Mesenchymal stem cell (in vitro differentiated cells and primary cell): ENCODE data around the gene CNTNAP2.

Source experiments
- DNase-seq: peaks from one replicate; pipeline ENCODE4 v3.0.0-alpha.2; 2013
- H2AFZ ChIP-seq: one replicate; pipeline ENCODE4 v1.6.1; 2013; ENCODE audit warnings: low read depth, mild to moderate bottlenecking, control low read depth, inconsistent platforms, low read length, moderate library complexity
- H2AK5ac ChIP-seq: 2 replicates; pipeline ENCODE4 v1.6.1; 2013; ENCODE audit warnings: low read length, moderate library complexity, mild to moderate bottlenecking, inconsistent platforms; ENCODE audit not compliant: severe bottlenecking
- H2BK120ac ChIP-seq: one replicate; pipeline ENCODE4 v1.6.1; 2013; ENCODE audit warnings: low read depth, mild to moderate bottlenecking, inconsistent platforms, low read length, moderate library complexity
- H2BK12ac ChIP-seq, 2 experiments: one replicate each; pipeline ENCODE4 v1.6.1; 2013; ENCODE audit warnings: inconsistent platforms in 2 of 2, low read length in 2 of 2, mild to moderate bottlenecking in 2 of 2, moderate library complexity in 2 of 2, control low read depth in 1 of 2
- H2BK15ac ChIP-seq: one replicate; pipeline ENCODE4 v1.6.1; 2013; ENCODE audit warnings: mild to moderate bottlenecking, low read depth, inconsistent platforms; ENCODE audit not compliant: poor library complexity, severe bottlenecking
- H2BK5ac ChIP-seq: 2 replicates; pipeline ENCODE4 v1.6.1; 2013; ENCODE audit warnings: low read depth, mild to moderate bottlenecking, low read length, control low read depth, inconsistent platforms; ENCODE audit not compliant: poor library complexity, severe bottlenecking
- H3K14ac ChIP-seq, 2 experiments: one replicate each; pipeline ENCODE4 v1.6.1; 2013; ENCODE audit warnings: inconsistent platforms in 2 of 2, low read length in 2 of 2, control low read depth in 1 of 2, mild to moderate bottlenecking in 1 of 2, moderate library complexity in 1 of 2
- H3K18ac ChIP-seq, 2 experiments: one replicate each; pipeline ENCODE4 v1.6.1; 2013; ENCODE audit warnings: inconsistent platforms in 2 of 2, low read length in 2 of 2, control low read depth in 1 of 2, low read depth in 1 of 2, mild to moderate bottlenecking in 1 of 2
- H3K23ac ChIP-seq, 2 experiments: one replicate each; pipeline ENCODE4 v1.6.1; 2013; ENCODE audit warnings: inconsistent platforms in 2 of 2, low read length in 2 of 2, mild to moderate bottlenecking in 2 of 2, moderate library complexity in 2 of 2, control low read depth in 1 of 2
- H3K27ac ChIP-seq: 2 replicates; pipeline ENCODE4 v1.5.1; 2013; ENCODE audit warnings: mild to moderate bottlenecking, moderate library complexity, low read length, control low read depth, inconsistent platforms; ENCODE audit not compliant: poor library complexity, severe bottlenecking
- H3K27me3 ChIP-seq, 2 experiments: 2 replicates each; pipeline versions ENCODE4 v1.6.1 to v1.7.0; 2013; ENCODE audit warnings: low read length in 2 of 2, mild to moderate bottlenecking in 2 of 2, moderate library complexity in 2 of 2, control low read depth in 1 of 2, inconsistent platforms in 1 of 2; ENCODE audit not compliant: control insufficient read depth in 1 of 2, insufficient read depth in 1 of 2
- H3K36me3 ChIP-seq, 2 experiments: 2 replicates each; pipeline versions ENCODE4 v1.6.1 to v1.7.0; 2013; ENCODE audit warnings: low read length in 2 of 2, control low read depth in 1 of 2, inconsistent platforms in 1 of 2, low read depth in 1 of 2, mild to moderate bottlenecking in 1 of 2; ENCODE audit not compliant: insufficient read depth in 2 of 2, control insufficient read depth in 1 of 2
- H3K4ac ChIP-seq, 2 experiments: one replicate each; pipeline ENCODE4 v1.6.1; 2013; ENCODE audit warnings: inconsistent platforms in 2 of 2, low read length in 2 of 2, mild to moderate bottlenecking in 2 of 2, moderate library complexity in 2 of 2, control low read depth in 1 of 2, low read depth in 1 of 2
- H3K4me1 ChIP-seq: 2 replicates; pipeline ENCODE4 v1.6.1; 2013; ENCODE audit warnings: low read depth, low read length, control low read depth; ENCODE audit not compliant: control insufficient read depth, insufficient read depth
- H3K4me2 ChIP-seq: 2 replicates; pipeline ENCODE4 v1.6.1; 2013; ENCODE audit warnings: low read length, mild to moderate bottlenecking, inconsistent platforms; ENCODE audit not compliant: poor library complexity, severe bottlenecking
- H3K4me3 ChIP-seq, 2 experiments: 2 replicates each; pipeline versions ENCODE4 v1.5.1 to v1.7.0; 2013; ENCODE audit warnings: low read length in 2 of 2, mild to moderate bottlenecking in 2 of 2, control low read depth in 1 of 2, low read depth in 1 of 2; ENCODE audit not compliant: insufficient read depth in 1 of 2
- H3K79me1 ChIP-seq: replicated peaks from 2 replicates; pipeline ENCODE4 v1.6.1; 2013; ENCODE audit warnings: mild to moderate bottlenecking, control low read depth, low read length, inconsistent platforms; ENCODE audit not compliant: poor library complexity, severe bottlenecking
- H3K9ac ChIP-seq: 2 replicates; pipeline ENCODE4 v1.7.0; 2013; ENCODE audit warnings: mild to moderate bottlenecking, low read length, moderate library complexity
- H3K9me3 ChIP-seq: 2 replicates; pipeline ENCODE4 v1.7.0; 2013; ENCODE audit warnings: mild to moderate bottlenecking, low read length; ENCODE audit not compliant: control insufficient read depth
- H4K8ac ChIP-seq: one replicate; pipeline ENCODE4 v1.6.1; 2013; ENCODE audit warnings: inconsistent platforms, mild to moderate bottlenecking, low read length, moderate library complexity
- H4K91ac ChIP-seq: one replicate; pipeline ENCODE4 v1.6.1; 2013; ENCODE audit warnings: mild to moderate bottlenecking, low read length, inconsistent platforms
- WGBS: methylation state at CpG from one replicate; pipeline ENCODE4 v1.1.7; 2013; ENCODE audit warnings: mixed read lengths; 5-methylcytosine and 5-hydroxymethylcytosine counted together

The CNTNAP2 gene

GRCh38 chr7:147251751-147252325, 1135.2 kb downstream of the CNTNAP2 start:
- H3K4me3 ChIP-seq: no peak overlapping the region
- H3K27me3 ChIP-seq: no peaks in the 10 kb centered on the region
- 61% methylated on average over 1 of the region's 1 CpG for WGBS
- no peak overlapping the region for H3K4ac ChIP-seq
- no peak overlapping the region for H3K9ac ChIP-seq
- H3K36me3 ChIP-seq: no peaks in the 10 kb centered on the region
- no peak overlapping the region for H3K14ac ChIP-seq
- no peak overlapping the region for H2AFZ ChIP-seq
- no peaks in the 10 kb centered on the region for H3K9me3 ChIP-seq
- no peak overlapping the region for H2BK15ac ChIP-seq
- H3K18ac ChIP-seq: no peak overlapping the region
- H3K4me1 ChIP-seq: no peaks in the 10 kb centered on the region
- DNase-seq: no peak
- no peak overlapping the region for H4K8ac ChIP-seq
- no peak overlapping the region for H2AK5ac ChIP-seq
- H2BK12ac ChIP-seq: no peak overlapping the region
- no peak overlapping the region for H3K23ac ChIP-seq
- H3K4me2 ChIP-seq: no peak overlapping the region
- no peak overlapping the region for H2BK5ac ChIP-seq
- no peaks in the 10 kb centered on the region for H3K79me1 ChIP-seq
- no peak overlapping the region for H2BK120ac ChIP-seq
- no peak overlapping the region for H3K27ac ChIP-seq
- H4K91ac ChIP-seq: no peak overlapping the region

- Histone ChIP-seq H3K18ac (no peak overlapping the region), H3K14ac (no peak overlapping the region), H2BK12ac (no peak overlapping the region), H3K4me2 (no peak overlapping the region), H3K27ac (no peak overlapping the region), H3K23ac (no peak overlapping the region), H3K36me3 (no peaks in the 10 kb centered on the region), H2AFZ (no peak overlapping the region), H3K79me1 (no peaks in the 10 kb centered on the region), H2AK5ac (no peak overlapping the region), H2BK5ac (no peak overlapping the region), H3K4ac (no peak overlapping the region), H3K4me3 (no peak overlapping the region), H3K27me3 (no peaks in the 10 kb centered on the region), H3K9me3 (no peaks in the 10 kb centered on the region), H2BK120ac (no peak overlapping the region), H4K8ac (no peak overlapping the region), H3K9ac (no peak overlapping the region), H3K4me1 (no peaks in the 10 kb centered on the region), H4K91ac (no peak overlapping the region), H2BK15ac (no peak overlapping the region)
- WGBS: 89% methylated on average over 1 of the region's 1 CpG
- DNase-seq: no peak
Observed at GRCh38 chr7:147261693-147262092, 1145.1 kb downstream of the CNTNAP2 start.

GRCh38 chr7:147265528-147265927, 1148.9 kb downstream of the CNTNAP2 start:
- H3K9ac ChIP-seq: no peak overlapping the region
- H3K27me3 ChIP-seq: no peaks in the 10 kb centered on the region
- H3K23ac ChIP-seq: no peak overlapping the region
- H2BK5ac ChIP-seq: no peak overlapping the region
- H2AK5ac ChIP-seq: no peak overlapping the region
- no peak overlapping the region for H2AFZ ChIP-seq
- H3K4me3 ChIP-seq: no peak overlapping the region
- H3K4me2 ChIP-seq: no peak overlapping the region
- no peak overlapping the region for H4K91ac ChIP-seq
- no peak overlapping the region for H2BK12ac ChIP-seq
- DNase-seq: no peak
- no peaks in the 10 kb centered on the region for H3K4me1 ChIP-seq
- H3K14ac ChIP-seq: no peak overlapping the region
- no peak overlapping the region for H4K8ac ChIP-seq
- no peak overlapping the region for H3K4ac ChIP-seq
- no peaks in the 10 kb centered on the region for H3K9me3 ChIP-seq
- H3K27ac ChIP-seq: no peak overlapping the region
- no peak overlapping the region for H3K18ac ChIP-seq
- no peak overlapping the region for H2BK120ac ChIP-seq
- no peaks in the 10 kb centered on the region for H3K36me3 ChIP-seq
- H3K79me1 ChIP-seq: no peaks in the 10 kb centered on the region
- H2BK15ac ChIP-seq: no peak overlapping the region
- WGBS: 75% methylated on average over 8 of the region's 8 CpGs

- no peak for DNase-seq
- Histone ChIP-seq H3K23ac (no peak overlapping the region), H3K4ac (no peak overlapping the region), H2BK5ac (no peak overlapping the region), H3K9ac (no peak overlapping the region), H2AK5ac (no peak overlapping the region), H4K8ac (no peak overlapping the region), H3K4me2 (no peak overlapping the region), H3K4me1 (no peaks in the 10 kb centered on the region), H2BK12ac (no peak overlapping the region), H3K27ac (no peak overlapping the region), H4K91ac (no peak overlapping the region), H3K79me1 (no peaks in the 10 kb centered on the region), H2AFZ (no peak overlapping the region), H3K36me3 (no peaks in the 10 kb centered on the region), H3K14ac (no peak overlapping the region), H3K18ac (no peak overlapping the region), H2BK15ac (no peak overlapping the region), H2BK120ac (no peak overlapping the region), H3K9me3 (peaks cover 26% of the 10 kb centered on the region), H3K4me3 (no peak overlapping the region), H3K27me3 (no peaks in the 10 kb centered on the region)
- no CpG with 5 or more reads among the region's 1 CpG for WGBS
Observed at GRCh38 chr7:147276106-147276505, 1159.5 kb downstream of the CNTNAP2 start.
